ENCODE results near the gene CBFB.

Gene CBFB

DNA sequence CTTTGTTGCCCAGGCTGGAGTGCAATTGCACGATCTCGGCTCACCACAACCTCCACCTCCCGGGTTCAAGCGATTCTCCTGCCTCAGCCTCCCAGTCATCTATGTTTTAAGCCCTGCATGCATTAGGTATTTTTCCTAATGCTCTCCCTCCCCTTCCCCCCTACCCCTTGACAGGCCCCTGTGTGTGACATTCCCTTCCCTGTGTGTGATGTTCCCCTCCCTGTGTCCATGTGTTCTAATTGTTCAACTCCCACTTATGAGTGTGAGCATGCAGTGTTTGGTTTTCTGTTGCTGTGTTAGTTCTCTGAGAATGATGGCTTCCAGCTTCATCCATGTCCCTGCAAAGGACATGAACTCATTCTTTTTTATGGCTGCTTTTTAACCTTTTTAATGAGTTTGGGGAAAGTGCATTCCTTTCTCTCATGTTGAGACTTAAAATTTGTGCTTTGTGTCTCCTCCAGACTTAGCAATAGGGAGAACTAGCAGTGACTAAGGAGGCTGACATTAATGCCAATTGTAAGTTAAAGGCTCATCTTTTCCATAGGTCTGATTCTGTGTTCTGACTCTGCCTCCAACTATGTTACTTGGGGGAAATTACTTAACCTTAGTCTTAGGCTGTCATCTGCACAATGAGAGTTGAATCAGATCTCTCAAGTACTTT lies 63.1 kb downstream of the CBFB start:
- no peak for DNase-seq (ENCODE audit: low read depth in 2 of 2, low spot score in 1 of 2)

DNA sequence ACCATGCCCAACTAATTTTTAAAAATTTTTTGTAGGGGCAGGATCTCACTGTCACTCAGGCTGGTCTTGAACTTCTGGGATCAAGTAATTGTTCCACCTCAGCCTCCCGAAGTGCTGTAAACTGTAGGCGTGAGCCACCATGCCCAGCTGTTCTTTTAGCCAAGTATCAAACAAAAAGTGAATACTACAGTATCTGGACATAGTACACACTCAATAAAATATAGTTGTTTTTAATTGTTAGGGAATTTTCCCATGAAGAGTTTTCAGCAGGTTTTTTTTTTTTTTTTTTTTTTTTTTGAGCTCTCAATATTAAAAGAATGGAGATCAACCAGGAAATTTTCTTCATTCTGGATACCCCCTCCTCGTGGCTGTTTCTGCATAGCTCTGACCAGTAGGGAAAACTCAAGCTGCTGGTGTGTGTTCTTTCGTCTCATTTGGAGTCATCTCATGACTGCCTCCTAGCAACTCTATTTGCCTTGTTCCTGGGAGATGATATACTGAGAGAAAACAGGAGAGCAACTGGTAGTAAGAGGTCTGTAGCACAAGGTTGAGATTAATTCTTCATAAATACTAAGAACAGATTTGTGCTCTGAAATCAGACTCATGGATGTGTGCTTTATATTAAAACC lies 64.3 kb downstream of the CBFB start:
- no peak for DNase-seq (ENCODE audit: low read depth in 2 of 2, low spot score in 1 of 2)

DNA sequence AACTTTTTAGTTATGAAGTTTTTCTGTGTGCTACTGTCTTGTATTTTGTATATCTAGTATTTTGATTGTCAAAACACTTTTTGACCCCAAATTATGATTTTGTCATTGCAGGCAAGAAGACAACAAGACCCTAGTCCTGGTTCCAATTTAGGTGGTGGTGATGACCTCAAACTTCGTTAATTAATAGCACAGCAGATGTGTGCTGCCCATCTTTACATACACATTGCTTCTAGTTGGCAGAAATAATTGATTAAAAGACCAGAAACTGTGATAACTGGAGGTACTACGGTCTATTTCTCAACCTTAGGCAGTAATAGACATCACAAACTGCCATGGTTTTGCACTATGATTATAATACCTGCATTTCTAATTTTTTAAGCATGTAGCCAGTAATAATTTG lies 69.7 kb downstream of the CBFB start:
- DNase-seq (ENCODE audit: low read depth in 2 of 2, low spot score in 1 of 2), result no peak

DNA sequence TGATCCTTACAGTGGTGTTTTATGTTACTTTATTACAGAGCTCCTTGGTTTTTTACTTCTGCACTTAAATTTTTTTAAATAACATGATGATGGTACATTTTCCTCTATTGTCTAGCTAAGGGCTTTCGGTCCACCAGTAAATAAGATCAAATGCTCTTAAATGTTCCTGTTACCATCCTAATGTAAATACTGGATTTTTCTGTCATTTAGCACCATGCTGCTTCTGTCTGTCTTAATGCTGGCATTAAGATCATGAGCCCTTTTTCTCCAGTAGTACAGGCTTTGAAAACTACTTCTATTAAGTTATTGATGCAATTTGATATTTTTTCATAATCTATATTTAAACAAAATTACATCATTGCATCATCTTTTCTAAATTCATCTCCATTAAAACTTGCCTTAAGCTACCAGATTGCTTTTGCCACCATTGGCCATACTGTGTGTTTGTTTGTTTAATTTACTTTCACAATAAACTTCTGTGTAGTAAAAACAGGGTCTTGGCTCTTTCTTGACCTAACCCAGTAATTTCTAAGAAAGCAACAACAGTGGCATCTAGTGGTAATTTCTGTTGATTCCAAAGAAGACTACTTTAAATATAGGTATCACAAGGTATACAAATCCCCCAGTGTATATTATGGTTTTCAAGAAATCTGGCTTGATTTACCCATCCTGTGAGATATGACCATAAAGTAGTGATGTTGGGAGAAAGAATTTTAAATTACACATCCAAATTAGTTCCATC lies 71.8 kb downstream of the CBFB start:
- no peak for DNase-seq (ENCODE audit: low read depth in 2 of 2, low spot score in 1 of 2)

DNA sequence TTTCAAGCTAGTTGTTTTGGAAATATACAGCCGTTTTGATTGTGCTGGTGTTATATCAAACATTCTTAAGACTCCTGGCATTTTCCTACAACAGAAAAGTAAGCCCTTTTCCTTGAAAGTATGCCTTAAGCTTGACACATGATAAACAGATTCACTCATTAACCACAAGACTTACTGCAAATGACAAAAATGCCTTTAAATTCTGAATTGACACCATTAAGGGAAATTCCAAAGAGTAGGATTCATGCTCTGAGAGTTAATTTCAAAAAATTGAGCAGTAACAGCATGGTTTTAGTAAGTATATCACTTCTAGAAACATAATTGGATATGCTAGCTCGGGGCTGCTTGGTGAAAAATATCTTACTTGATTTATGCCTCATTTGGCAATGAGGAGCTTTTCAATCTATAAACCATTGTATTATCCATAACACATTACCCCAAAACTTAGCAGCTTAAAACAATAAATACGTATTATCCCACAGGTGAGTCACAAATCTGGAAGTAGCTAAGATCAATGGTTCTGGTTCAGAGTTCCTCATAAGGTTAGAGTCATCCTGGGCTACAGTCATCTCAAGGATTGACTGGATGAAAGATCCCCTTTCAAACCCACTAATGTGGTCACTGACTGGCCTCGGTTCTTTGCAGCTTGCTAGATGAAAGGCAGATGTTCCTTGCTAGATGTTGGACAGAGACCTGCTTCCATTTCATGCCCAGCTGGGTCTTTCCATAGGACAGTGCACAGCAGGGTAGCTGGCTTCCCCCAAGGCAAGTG lies 72.5 kb downstream of the CBFB start:
- no peak for DNase-seq (ENCODE audit: low read depth in 2 of 2, low spot score in 1 of 2)

DNA sequence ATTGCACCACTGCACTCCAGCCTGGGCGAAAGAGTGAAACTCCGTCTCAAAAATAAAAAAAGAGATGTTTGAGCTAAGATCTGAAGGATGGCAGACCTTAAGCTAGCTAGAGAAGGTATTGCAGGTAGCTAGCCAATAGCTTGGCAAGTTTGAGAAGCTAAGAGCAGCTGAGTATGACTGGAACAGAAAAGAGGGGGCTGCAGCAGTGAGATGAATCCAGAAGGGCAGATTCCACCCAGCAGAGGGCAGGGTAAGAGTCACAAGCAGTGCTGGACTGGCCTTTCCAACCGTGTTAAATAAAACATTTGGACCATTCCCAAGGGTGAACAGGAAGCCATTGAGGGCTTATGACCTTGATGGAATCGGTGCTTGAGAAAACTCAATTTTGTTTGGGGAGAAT lies 75.1 kb downstream of the CBFB start:
- no peak for DNase-seq (ENCODE audit: low read depth in 2 of 2, low spot score in 1 of 2)

DNA sequence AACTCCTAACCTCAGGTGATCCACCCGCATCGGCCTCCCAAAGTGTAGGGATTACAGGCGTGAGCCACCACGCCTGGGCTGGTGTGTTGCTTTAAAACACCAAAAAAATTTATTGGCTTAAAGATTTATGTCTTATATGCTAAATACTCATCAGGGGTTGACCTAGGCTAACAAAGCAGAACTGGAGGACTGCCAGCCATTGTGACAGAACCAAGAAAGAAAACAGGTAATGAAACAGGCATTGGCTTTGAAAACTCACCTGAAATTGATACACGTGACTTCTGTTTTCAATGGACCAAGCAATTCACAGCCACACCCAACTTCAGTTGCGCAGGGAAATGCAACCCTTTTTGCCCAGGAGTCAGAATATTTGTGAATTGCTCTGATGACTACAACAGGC lies 75.9 kb downstream of the CBFB start:
- no peak for DNase-seq (ENCODE audit: low read depth in 2 of 2, low spot score in 1 of 2)

DNA sequence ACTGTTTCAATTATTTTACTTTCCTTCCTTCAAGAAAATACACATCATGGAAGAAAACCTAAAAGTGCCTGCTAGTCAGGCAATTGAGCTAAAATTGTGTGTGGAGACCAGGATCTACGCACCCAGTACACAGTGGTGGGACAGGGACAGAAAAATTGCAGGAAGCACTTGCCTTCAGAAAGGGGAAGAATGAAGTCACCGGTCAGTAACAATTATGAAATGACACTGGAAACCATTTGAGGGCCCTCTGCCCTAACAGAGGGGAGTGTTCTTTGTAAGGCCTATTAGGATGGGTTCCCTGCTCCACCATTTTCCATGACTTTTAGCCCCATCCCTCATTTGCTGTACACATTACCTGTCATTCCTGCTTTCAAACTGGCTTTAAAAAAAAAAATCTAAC lies 76.3 kb downstream of the CBFB start:
- no peak for DNase-seq (ENCODE audit: low read depth in 2 of 2, low spot score in 1 of 2)

DNA sequence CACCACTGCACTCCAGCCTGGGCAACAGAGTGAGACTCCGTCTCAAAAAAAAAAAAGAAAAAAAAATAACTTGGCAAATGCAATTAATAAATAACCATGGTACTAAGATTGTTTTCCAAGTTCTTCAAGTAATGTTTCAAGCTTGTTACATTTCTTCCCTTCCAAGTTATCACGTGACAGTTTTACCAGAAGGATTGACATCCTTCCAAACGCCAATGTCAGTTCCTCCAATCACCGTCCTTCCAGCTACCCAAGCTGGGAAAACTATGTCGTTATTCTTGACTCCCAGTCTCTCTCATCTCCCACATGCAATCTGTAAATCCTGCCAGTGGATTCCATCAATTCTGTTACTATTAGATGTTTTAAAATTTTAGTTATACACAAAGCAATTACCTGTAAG lies 76.9 kb downstream of the CBFB start:
- DNase-seq (ENCODE audit: low read depth in 2 of 2, low spot score in 1 of 2), result no peak

DNA sequence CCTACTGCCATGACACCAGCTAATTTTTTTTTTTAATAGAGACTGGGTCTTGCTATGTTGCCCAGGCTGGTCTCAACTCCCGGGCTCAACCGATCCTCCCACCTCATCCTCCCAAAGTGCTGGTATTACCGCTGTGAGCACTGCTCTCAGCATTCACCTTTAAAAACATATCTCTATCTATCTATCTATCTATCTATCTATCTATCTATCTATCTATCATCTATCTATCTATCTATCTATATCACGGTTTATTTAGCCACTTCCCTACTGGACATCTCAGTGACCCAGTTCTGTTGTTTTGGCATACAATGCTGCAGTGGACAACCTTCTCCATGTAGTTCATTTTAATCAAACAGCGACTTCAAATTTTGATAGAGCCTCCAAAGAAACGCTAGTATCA lies 79.5 kb downstream of the CBFB start:
- DNase-seq (ENCODE audit: low read depth in 2 of 2, low spot score in 1 of 2), result no peak

DNA sequence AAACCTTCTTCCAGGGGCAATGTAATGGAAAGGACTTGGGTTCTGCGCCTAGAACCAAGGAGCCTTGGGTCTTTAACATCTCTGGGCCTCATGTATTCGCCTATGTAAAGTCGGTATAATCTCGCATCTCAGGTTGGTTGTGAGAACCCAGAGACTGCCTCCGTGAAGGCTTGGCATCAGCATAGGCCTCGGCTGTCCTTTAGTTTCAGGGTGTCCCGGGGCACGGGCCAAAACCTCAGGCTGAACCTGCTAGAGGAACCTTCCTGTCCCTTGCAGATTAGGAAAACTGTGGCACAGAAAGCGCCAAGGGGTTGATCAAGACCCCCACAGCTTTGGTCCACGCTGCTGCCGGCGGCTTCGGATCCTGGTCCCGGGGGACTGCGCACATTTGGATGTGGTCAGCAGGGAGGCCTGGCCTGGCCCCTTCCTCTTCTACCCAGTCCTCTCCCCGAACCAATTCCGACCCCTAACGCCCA lies 80.0 kb downstream of the CBFB start:
- no peak for DNase-seq (ENCODE audit: low read depth in 2 of 2, low spot score in 1 of 2)

DNA sequence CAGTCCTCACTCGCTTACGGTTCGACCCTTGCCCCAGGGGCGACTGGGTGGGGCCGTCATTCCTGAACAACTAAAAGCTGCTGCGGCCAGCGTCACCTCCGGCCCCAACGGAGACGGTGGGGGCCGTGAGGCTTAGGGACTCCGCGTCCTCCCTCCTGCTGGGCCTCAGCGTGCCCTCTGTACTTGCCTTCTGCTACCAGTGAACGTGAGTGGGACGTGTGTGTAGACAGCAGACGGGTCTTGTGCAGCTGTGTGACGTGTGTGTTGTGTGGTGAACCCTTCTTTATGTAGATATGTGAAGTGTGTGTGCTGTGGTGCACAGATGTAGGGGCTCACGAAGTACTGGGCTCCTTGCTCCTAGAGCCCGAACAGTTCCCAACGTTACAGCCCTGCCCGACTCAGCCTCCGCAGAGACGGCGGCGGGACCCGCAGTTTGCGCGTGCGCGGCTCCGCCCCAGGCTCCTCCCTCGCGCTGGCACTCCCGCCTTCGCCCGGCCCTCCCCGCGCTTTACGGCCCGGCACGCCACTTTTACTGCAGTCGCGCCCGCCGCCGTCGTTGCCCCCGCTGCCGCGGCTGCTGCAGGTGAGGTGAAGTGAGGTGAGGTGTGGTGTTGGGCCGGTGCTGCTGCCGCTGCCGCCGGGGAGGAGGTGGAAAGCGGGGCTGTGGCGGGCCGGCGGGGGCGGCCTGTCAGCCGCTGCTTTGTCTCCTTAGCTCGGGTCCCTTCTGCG lies 80.6 kb downstream of the CBFB start, which contains the start of gene PHAF1:
PHAF1 (plus strand) TSS at position 535 of the 729 bp plus-strand sequence. CDS start 235 bp downstream, outside the sequence.
- DNase-seq (ENCODE audit: low read depth in 2 of 2, low spot score in 1 of 2), result peak; percentile 90 to 91

DNA sequence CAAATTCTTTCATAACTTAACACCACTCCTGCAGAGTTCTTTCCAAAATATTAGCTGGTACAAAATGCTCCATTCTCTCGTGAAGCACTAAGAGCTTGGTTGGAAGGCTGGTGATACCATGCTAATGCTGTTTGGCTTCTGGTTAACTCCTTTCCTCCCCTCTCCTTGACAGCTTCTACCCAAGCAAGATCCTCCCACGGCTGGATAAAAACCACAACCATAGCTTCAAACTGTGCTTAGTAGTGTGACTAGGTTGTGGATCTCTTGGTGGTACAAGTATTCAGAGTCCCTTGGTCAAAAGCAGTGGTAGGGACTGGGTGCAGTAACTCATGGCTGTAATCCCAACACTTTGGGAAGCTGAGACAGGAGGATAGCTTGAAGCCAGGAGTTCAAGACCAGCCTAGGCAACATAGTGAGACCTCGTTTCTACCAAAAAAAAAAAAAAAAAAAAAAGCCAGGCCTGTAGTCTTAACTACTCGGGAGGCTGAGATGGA lies 83.0 kb downstream of the CBFB start:
- DNase-seq (ENCODE audit: low read depth in 2 of 2, low spot score in 1 of 2), result no peak

DNA sequence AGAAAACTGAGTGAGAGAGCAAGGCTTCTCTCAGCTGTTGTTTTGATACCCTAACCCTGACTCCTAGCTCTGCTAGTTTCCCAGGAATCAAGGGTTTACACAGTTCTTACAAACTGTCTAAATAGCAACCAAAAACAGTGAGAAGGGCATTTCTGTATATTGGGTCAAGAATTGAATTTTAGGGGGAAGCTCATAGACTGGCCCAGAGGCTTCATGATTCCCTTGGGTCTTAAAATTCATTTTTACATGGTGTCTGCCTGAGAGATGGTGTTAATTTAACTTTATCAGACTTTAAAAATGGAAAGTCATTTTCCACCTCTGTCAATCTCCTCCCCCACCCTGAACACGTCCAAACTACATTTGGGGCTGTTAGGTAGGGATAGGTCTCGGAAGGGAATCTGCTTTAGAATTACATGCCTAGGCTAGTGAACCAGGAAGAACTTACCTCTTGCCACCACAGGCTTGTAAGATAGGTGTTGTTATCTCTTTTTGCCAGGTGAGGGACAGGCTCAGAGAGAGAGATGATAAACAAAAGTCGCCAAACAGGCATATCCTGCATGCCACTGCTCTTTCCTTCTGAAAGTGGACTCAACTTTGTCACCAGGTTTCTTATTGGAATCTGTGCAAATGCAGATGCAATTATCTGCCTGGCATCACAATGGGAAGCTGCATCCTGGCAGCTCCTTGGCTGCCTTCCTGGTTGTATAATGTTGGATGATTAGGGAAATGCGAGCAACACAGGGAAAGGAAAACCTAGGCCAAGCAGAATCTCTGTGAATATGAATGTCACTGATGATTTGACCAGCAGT lies 83.8 kb downstream of the CBFB start:
- DNase-seq (ENCODE audit: low read depth in 2 of 2, low spot score in 1 of 2), result no peak

DNA sequence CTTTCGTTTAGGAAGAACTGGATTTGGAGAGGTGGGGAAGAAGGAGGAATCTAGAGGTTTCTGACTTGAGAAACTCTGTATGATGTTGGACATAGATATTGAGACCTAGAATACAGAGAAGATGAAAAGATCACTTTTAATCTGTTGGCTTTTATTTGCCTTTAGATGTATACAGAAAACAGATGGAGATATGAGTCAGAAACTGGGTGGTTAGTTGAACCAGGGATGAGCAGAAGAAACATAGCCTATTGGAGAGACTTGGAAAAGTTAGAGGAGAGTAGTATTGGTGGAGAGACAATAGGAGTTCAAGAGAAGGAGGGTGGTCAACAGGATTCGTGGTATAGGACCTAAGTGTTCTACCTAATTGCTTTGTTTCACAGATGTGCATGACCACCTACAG lies 85.8 kb downstream of the CBFB start:
- DNase-seq (ENCODE audit: low read depth in 2 of 2, low spot score in 1 of 2), result no peak

DNA sequence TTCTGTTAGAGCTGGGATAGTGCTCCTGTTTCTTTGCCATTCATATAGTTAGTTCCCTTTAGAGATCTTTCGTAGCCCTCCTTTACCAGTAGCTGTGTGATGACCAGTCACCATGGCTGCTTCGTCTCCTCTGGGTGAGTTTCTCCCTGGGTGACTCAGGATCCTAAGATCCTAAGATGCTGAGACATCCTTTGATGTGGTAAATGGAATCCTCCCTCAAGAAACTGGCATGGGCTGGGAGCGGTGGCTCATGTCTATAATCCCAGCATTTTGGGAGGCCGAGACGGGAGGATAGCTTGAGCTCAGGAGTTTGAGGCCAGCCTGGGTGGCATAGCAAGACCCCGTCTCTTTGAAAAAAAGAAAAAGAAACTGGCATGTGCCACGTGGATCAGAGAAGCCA lies 86.7 kb downstream of the CBFB start:
- no peak for DNase-seq (ENCODE audit: low read depth in 2 of 2, low spot score in 1 of 2)

DNA sequence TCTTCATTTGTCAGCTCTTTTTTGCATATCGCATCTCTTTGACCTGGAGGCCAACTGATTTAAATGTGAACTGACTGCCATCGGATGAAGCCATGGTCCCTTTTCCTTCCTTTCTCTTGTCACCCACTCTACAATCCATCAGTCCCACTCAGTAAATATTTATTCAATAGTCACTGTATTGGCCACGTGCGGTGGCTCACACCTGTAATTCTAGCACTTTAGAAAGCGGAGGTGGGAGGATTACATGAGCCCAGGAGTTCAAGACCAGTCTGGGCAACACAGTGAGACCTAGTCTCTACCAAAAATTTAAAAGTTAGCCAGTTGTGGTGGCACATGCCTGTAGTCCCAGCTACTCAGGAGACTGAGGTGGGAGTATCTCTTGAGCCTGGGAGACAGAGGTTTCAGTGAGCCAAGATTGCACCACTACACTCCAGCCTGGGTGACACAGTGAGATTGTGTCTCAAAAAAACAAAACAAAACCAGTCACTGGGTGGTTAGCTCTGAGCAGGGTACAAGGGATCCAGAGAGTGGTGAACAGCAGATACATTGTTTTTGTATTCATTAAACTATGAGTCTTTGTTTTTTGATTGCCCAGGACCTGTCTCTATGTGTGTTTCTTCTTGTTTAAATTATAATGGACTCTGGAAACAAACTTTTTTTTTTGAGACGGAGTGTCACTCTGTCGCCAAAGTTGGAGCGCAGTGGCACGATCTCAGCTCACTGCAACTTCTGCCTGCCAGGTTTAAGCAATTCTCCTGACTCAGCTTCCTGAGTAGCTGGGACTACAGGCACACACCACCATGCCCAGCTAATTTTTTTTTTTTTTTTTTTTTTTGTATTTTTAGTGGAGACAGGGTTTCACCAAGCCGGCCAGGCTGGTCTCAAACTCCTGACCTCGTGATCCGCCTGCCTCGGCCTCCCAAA lies 87.7 kb downstream of the CBFB start:
- DNase-seq (ENCODE audit: low read depth in 2 of 2, low spot score in 1 of 2), result no peak

DNA sequence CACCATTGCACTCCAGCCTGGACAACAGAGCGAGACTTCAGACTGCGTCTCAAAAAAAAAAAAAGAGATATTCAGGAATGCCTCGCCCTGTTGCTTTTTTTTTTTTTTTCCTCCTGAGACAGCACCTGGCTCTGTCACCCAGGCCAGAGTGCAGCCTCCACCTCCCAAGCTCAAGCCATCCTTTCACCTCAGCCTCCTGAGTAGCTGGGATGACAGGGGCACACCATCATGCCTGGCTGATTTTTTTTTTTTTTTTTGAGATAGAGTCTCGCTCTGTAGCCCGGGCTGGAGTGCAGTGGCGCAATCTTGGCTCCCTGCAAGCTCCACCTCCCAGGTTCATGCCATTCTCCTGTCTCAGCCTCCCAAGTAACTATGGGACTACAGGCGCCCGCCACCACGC lies 88.8 kb downstream of the CBFB start:
- DNase-seq (ENCODE audit: low read depth in 2 of 2, low spot score in 1 of 2), result no peak

DNA sequence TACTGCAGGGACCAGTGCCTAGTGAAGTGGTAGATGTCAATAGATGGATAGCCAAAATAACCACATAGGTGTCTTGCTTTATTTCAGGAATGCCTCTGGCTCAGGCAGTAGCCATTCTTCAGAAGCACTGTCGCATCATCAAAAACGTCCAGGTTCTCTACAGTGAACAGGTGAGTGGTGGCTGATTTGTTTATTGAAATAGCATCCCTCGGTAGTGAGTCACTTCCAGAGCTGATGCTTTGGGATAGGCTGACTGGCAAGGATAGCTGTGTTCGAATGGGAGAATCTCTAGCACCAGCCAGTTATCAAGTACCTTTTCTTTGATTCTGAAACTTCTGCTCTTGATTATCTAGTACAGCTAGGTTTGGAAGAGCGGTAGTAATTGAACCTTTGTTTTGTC lies 91.1 kb downstream of the CBFB start:
- no peak for DNase-seq (ENCODE audit: low read depth in 2 of 2, low spot score in 1 of 2)

All from stimulated activated CD8-positive, alpha-beta memory T cell treated with anti-CD3 and anti-CD28 coated beads, Interleukin-4, amount 100 ng/mL, for 4 hours (primary cell).